HG03066 (cell line): ENCODE data around the gene RPL29.

Source experiments
- ATAC-seq: cut with Tn5 transposase; IDR thresholded peaks from one replicate; pipeline ENCODE4 v1.9.1; 2021; ENCODE audit warnings: low read depth; ENCODE audit not compliant: unreplicated experiment

The RPL29 gene

GRCh38 chr3:51949121-51949520, 46.6 kb downstream of the RPL29 start:
- no peak for ATAC-seq

GRCh38 chr3:51948016-51948580, 47.6 kb downstream of the RPL29 start:
- ATAC-seq = no peak

GRCh38 chr3:51947215-51947900, 48.3 kb downstream of the RPL29 start:
- no peak for ATAC-seq

- ATAC-seq = no peak
These were observed 48.9 kb downstream of the RPL29 start for GRCh38 chr3:51946796-51947195.

GRCh38 chr3:51945926-51946705, 49.6 kb downstream of the RPL29 start:
- no peak for ATAC-seq

- no peak for ATAC-seq
These were observed 50.5 kb downstream of the RPL29 start for GRCh38 chr3:51945031-51945840.

- no peak for ATAC-seq
These were observed 51.2 kb downstream of the RPL29 start for GRCh38 chr3:51944451-51945021.
